HFFc6 (cell line): Measurements from ENCODE around the gene MS4A5. TPM values are rescaled to one million over a fixed set of nuclear protein-coding genes. Genes with fewer than 3 reads are reported as not detected.

ENCODE experiments used
- DNase-seq: peaks from one replicate; pipeline ENCODE4 v3.0.0-alpha.2; 2018
- H3K27ac Mint-ChIP-seq: 2 replicates; pipeline ENCODE4 v1.8.0; 2020; ENCODE audit warnings: mild to moderate bottlenecking, mixed read lengths
- H3K27me3 Mint-ChIP-seq: 2 replicates; pipeline ENCODE4 v1.8.0; 2021; ENCODE audit warnings: mild to moderate bottlenecking, moderate library complexity, mixed read lengths; ENCODE audit not compliant: insufficient read depth
- H3K36me3 Mint-ChIP-seq: 2 replicates; pipeline ENCODE4 v1.8.0; 2021; ENCODE audit warnings: low read depth, mixed read lengths
- H3K4me1 Mint-ChIP-seq: 2 replicates; pipeline ENCODE4 v1.8.0; 2020; ENCODE audit warnings: low read depth, mixed read lengths
- H3K4me3 Mint-ChIP-seq: 2 replicates; pipeline ENCODE4 v1.8.0; 2020; ENCODE audit warnings: mild to moderate bottlenecking, moderate library complexity, mixed read lengths
- H3K9me3 Mint-ChIP-seq: 2 replicates; pipeline ENCODE4 v1.8.0; 2020; ENCODE audit warnings: mild to moderate bottlenecking, mixed read lengths
- CTCF ChIP-seq: fragments of 200-600 bp; sonication (generic); IDR thresholded peaks from 2 replicates; pipeline ENCODE4 v1.5.0; 2021; ENCODE audit warnings: antibody characterized with exemption, mild to moderate bottlenecking
- total RNA-seq, 6 experiments: library from RNA; stranded (reverse); fragmentation: NEBNext Ultra II Directional; extraction: Animal tissue kit (Norgen Biotek cat#: 25700); gene quantifications; 2 replicates in 1 of 6; 3 replicates in 5 of 6; pipeline ENCODE4 v1.2.3, GENCODE V29; 2021

MS4A5 gene
- total RNA-seq, 6 experiments from 2014 or later: not detected

GRCh38 chr11:60394666-60395380, 34.5 kb upstream of the MS4A5 start:
- no peak overlapping the region for H3K27ac Mint-ChIP-seq
- H3K4me3 Mint-ChIP-seq: no peak overlapping the region
- DNase-seq: no peak

DNA sequence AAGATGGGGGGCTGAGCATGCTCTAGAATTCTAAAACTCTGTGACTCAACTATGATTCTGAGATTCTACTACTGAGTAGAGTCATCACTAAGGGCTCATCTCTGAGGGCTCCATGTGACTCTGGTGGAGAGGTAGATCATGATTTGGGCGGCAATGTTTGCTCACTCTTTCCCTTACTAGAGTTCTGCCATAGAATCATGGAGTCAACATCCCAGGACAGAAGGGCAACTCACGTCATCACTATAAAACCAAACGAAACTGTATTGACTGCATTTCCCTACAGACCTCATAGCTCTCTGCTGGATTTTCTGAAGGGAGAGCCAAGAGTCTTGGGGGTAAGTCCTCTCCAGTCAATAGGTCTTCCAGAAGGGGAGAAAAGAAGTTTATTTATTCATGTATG, 33.0 kb upstream of the MS4A5 start, which contains the start of gene MS4A14:
Gene MS4A14, plus strand, starts transcription at position 78 of the 400 bp plus-strand sequence. Its CDS starts 120 bp downstream, at position 198.
- no peaks in the 10 kb centered on the region for H3K27me3 Mint-ChIP-seq
- peaks cover 41% of the 10 kb centered on the region for H3K9me3 Mint-ChIP-seq
- no peaks in the 10 kb centered on the region for H3K4me1 Mint-ChIP-seq
- H3K36me3 Mint-ChIP-seq: no peaks in the 10 kb centered on the region
- no peak for TF ChIP-seq CTCF
- H3K4me3 Mint-ChIP-seq: no peak within 1 kb of the TSS
- no peak for DNase-seq
- H3K27ac Mint-ChIP-seq: no peak within 1 kb of the TSS

More at GRCh38 chr11:60394666-60395380, 34.5 kb upstream of the MS4A5 start:
- Mint-ChIP-seq H3K36me3 (no peaks in the 10 kb centered on the region), H3K9me3 (peaks cover 32% of the 10 kb centered on the region), H3K4me1 (no peaks in the 10 kb centered on the region), H3K27me3 (no peaks in the 10 kb centered on the region)
- TF ChIP-seq CTCF: no peak

DNA sequence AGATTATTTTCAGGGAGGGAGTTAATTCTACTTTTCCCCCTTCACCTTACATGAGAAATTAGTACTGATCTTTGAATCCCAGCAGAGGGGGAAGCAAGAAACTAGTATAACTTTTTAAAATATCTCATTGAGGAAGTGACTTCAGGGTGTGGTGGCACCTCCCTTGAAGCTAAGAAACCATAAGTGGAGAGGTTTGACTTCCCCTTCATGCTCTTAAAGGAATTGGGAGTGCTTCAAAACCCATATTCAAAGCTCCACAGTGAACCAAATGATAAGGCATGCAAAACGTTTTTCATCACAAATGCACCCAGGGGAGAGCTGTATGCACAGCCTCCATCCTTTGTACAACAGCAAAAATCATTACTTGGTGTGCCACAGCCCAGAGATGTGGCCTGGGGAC, 32.6 kb upstream of the MS4A5 start:
- no peaks in the 10 kb centered on the region for H3K36me3 Mint-ChIP-seq
- H3K4me3 Mint-ChIP-seq: no peak overlapping the region
- H3K9me3 Mint-ChIP-seq: peaks cover 45% of the 10 kb centered on the region
- H3K27me3 Mint-ChIP-seq: no peaks in the 10 kb centered on the region
- H3K4me1 Mint-ChIP-seq: no peaks in the 10 kb centered on the region
- no peak for DNase-seq
- no peak overlapping the region for H3K27ac Mint-ChIP-seq
- no peak for TF ChIP-seq CTCF

DNA sequence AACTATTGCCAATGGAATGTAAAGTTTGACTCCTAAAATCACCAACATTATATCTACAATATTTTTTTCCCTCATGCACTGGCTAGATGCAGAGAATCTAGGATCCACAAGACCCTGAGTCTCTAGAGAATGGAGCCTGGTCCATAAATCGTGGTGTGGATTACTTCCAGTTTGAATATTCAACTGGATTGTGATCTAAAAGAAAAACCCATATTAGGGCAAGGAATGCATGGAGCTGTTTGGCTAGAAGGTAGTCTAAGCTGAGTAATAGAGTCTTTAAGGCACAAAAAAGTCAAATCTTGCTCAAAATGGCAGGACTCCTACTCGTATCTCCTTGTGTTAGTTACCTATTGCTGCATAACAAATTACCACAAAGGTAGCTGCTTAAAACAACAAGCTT, 9.4 kb upstream of the MS4A5 start:
- H3K27me3 Mint-ChIP-seq: no peaks in the 10 kb centered on the region
- H3K36me3 Mint-ChIP-seq: no peaks in the 10 kb centered on the region
- no peak overlapping the region for H3K27ac Mint-ChIP-seq
- no peak overlapping the region for H3K4me3 Mint-ChIP-seq
- peaks cover 46% of the 10 kb centered on the region for H3K9me3 Mint-ChIP-seq
- no peak for DNase-seq
- H3K4me1 Mint-ChIP-seq: no peaks in the 10 kb centered on the region
- no peak for TF ChIP-seq CTCF

DNA sequence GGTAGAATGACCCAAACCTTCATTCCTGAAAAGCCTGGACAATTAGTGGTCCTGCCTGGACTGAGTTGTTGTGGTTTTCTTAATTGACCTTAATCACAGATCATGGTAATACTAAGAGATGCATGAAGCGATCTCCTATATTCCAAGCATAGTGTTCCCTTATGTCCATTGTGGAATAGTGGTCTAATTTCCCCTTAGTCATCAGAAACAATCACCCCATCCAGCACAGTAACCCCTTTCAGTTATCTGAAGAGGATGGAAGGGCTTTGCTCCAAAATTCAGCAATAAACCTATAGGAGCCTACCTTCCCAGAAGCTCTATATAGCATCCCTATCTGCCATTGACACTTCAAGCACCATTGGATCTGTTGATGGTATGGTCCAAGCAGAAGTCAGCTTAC, 6.8 kb upstream of the MS4A5 start:
- Mint-ChIP-seq H3K27me3 (no peaks in the 10 kb centered on the region), H3K4me3 (no peak overlapping the region), H3K27ac (no peak overlapping the region), H3K36me3 (no peaks in the 10 kb centered on the region), H3K4me1 (no peaks in the 10 kb centered on the region), H3K9me3 (peaks cover 28% of the 10 kb centered on the region)
- TF ChIP-seq CTCF: no peak
- DNase-seq: no peak
